ENCODE data around the gene KCNQ5.
A peak's percentile ranks its signal among the peaks of the same experiment; 100 is the strongest.

The KCNQ5 gene

GRCh38 chr6:73079611-73079955 is 457.7 kb downstream of the KCNQ5 start:
- no peak for DNase-seq

- DNase-seq, result no peak
Measured at GRCh38 chr6:73079978-73080377, 458.1 kb downstream of the KCNQ5 start.

DNA sequence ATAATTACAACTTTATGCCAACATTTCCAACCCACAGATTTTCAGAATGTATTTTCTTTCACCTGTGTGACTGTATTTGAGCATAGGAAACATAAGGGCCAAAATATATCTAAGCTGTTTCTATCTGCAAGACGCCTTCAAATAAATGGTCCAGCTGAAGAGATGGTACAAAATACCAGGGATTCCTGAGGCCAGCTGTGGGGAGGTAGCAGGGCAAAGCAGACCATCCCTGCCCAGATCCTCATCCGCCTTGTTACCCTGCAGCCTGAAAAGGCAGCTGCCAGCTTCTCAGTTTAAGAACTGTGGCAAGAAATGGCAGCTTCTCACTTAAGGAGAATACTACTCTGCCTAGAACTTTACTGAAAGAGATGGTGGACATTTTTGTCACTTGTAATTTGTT is 460.1 kb downstream of the KCNQ5 start:
- no peak for DNase-seq

DNA sequence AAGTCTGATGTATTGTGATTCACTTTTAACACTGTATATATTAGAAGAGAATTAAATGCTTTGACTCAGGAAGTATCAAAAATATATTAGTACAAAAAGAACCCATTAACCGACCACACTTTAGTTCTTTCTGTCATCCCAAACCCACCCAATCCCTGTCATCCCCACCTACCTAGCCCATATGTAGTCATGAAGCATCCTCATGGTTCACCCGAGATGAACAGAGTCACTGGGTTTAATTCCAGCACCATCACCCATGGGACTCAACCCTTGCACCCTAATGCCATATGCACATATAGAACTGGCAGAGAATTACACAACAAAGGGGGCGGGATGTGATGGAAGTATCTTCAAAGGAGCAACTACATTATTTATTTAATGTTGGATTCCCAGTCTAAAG is 462.0 kb downstream of the KCNQ5 start:
- DNase-seq, result no peak

- DNase-seq, result no peak
Measured at GRCh38 chr6:73085443-73085871, 463.6 kb downstream of the KCNQ5 start.

DNA sequence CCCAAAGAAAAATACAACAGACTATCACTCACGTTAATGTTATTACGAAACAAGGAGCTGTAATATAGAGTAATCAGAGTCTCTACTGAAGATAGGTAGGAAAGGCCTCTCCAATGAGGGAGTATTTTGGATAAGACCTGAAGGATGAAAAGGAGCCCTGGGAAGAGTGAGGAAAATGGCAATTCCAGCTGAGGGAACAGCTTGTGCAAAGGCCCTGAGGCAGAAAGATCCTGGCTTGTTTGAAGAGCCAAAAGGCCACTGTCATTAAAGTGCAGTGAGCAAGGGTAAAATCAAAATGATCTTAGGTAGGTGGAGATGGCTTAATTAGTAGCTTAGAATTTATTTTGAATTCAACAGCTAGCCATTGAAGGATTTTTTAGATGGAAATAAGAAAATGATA is 464.9 kb downstream of the KCNQ5 start:
- DNase-seq, result no peak

DNA sequence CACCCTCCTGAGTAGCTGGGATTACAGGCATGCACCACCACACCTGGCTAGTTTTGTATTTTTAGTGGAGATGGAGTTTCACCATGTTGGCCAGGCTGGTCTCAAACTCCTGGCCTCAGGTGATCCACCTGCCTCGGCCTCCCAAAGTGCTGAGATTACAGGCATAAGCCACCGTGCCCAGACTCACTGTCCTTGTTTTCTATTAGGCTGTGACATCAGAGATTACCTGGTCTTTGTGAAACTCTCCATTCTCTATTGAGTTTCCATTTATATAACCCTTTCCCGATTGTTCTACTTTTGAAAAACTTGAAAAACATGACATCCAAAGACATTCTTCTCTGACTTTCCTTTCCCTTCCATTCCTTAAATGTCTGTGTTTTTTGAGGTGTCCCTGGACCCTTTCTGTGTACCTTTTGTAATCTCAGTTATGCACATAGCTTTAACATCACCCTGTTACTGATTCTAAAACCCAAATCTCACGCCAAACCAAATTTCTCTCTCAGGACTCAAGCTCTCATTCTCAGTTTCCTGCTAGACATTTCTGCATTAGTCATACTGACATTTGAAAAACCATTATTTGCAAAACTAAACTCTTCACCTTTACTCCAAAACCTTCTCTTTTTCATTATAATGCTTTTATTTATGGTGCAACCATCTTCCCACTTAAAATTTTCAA is 466.4 kb downstream of the KCNQ5 start:
- no peak for DNase-seq

GRCh38 chr6:73104921-73105320 is 483.1 kb downstream of the KCNQ5 start:
- DNase-seq, result no peak

GRCh38 chr6:73107016-73107415 is 485.2 kb downstream of the KCNQ5 start:
- DNase-seq, result no peak

DNA sequence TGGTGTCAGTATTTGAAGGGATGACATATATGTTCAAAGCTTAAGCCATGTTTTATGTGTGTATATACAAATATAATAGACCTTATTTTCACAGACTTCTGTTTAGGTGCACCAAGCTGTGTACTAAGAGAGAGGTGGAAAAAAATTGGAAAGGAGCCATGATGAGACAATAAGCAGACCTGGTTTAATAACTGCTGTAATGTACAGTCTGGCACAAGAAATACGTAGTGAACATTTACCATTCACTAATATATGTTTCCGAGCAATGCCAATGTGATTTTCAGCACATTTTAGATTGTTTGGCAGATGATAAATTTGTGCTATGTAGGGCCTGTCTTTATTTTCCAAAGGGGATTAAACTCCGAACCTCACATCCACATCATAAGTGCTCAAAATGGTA is 487.1 kb downstream of the KCNQ5 start:
- no peak for DNase-seq

DNA sequence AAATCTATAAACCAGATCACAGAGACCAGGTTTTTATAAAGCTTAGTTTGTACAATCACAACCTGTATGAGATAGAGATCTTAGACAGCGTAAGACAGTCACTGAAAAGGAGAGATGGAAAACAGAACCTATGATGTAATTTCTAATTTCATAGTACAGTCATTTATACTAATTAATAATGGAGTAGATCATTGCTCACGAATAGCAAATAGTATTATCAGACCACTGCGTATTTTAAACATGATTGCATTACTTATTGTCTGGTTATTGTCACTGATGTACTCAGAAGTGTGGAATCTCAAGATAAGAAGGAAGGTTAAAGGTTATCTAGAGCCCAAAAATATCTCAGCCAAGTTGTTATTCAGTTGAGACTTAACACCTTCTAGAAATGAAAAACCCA is 487.8 kb downstream of the KCNQ5 start:
- no peak for DNase-seq

GRCh38 chr6:73116330-73116729 is 494.5 kb downstream of the KCNQ5 start:
- no peak for DNase-seq

DNA sequence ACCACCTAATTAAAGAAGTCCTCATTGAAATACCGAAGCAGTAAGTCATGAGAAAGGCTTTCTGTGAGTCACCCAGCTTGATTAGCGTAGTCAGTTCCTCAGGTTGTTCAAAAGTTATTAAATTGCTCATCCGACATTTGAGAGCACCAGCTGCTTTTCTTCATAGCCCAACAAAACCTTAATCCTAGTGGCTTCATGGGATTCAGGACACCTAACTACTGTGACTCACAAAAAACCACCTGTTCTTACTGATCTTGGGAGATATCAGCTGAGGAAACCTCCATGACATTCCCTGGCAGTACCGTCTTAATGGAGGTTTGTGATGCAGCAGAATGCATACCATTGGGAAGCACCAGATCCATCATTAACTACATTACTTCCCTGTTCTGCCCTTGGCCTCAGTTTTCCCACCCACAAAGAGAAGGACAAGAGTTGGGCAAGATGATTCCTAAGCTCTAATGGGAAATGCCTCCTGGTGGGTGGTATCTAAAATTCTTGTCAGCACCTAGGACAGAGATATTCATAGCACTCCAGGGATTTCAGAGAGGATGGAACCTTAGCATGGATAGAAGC is 499.6 kb downstream of the KCNQ5 start:
- no peak for DNase-seq

- no peak for DNase-seq
Measured at GRCh38 chr6:73123632-73124329, 501.9 kb downstream of the KCNQ5 start.

DNA sequence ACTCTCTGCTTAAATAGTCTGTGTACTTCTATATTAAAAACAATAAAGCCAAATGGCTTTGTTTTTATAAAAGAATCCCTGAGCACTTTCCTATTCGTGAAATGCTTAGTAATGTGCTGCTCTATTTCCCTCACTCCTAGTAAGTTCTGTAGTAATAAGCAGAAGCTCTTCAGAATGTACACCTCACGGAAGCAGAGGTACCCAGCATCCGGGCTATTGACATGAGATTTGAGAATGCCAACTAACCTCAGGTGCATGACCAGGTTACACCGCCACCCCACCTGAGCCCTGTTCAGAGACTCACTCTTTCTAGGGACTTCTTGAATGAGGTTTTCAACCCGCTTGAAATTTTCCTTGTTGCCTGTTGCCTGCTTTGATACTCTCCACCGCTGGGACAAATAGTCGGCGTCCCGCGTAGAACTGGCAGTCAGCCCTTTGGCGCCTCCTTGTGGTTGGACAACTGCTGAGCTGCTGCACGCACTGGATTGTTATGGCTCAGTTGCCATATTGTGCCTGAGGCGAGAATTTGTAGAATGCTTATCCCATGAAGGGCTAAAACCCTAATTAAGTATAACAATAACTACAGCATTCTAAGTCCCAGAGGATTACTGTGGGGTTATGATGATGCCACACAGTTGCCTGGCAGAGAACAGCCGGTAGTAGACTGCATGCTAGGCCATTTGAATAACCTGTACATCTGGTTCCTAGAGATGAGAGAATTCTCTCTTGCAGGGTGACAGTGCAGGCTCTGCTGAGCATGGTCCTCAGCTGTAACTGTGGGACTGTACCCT is 508.0 kb downstream of the KCNQ5 start:
- DNase-seq, result peak; percentile 82

GRCh38 chr6:73131706-73132105 is 509.8 kb downstream of the KCNQ5 start:
- DNase-seq, result no peak

DNA sequence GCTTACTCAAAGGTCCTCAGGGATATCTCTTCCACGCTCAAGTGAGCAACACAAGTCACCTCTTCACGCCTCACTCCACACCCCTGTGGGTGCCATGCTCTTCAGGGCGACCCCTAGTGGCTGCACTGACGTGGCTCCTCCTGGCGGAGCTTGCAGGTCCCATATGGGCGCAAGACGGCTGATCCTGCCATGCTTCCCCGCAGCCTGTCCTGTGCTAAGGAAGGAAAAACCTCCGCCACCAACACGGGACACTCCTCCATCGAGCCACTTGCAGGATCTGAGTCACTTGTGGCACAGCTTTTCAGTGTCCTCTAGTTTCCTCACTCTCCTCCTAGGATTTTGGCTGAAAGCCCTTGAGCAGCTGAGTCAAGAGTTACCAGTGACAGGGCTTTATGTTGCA is 512.7 kb downstream of the KCNQ5 start:
- peak; percentile 16 for DNase-seq

DNA sequence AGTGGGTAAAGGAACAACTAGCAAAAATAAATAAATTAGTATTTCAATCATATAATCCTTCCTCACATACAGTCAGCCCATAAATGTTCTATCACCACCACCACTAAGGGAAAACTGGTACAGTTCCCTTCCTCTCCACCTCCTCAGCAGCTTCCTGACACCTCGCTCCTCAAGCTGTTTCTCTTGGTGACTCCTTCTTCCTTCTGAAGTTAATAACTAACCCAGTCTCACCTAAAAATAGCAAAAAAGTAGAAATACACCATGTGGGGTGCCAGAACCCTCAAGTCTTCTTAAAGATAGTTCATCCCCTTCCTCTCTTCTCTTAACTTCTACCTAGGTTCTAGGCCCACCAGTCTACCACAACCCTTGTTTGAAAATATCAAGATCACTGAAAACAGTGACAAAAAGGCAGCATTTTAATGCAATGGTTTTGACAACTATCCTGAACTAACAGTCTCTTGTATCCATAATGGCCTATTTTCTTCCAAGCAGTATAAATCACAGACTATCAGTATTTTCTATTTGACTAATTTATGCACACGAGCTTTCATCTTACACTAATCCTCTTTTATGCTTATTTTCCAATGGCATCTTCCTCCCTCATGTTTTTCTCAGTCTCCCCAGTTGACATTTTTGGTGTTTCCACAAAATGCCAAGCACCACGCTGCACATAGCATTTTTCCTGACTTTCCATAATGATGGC is 518.0 kb downstream of the KCNQ5 start:
- no peak for DNase-seq

DNA sequence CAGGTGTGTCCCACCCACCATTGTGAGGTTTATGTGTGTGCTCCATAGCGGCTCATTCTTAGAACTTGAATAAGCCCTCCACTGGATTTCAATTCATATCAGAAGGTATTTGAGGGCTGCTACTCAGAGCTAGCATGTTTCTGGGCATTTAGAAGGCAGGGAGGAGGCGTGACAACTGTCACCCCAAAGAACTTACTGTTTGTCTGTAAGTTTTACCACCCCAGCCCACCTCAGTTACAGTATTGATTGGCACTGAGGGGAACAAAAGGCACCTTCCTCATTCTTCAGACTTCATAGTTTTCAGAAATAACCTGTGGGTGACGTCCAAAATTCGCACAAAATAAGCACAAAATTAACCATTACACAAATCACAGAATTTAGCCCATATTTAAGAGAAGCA is 521.7 kb downstream of the KCNQ5 start:
- DNase-seq, result no peak

DNA sequence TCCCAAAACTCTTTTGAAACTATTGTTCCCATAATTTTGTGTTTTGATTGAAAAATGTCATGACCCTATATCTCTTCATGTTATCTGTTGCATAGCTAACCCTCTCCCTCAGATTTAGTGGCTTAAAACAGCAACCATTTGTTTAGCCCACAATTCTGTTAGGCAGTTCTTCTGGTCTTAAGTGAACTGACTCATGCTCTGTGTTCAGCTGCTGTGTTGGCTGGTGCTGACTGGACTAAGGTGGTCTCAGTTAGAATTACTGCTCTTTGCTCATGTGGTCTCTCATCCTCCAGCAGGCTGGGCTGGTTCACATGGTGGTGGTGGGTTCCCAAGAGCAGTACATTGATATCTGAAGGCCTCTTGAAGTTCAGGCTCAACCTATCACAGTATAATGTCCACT is 522.7 kb downstream of the KCNQ5 start:
- no peak for DNase-seq

DNA sequence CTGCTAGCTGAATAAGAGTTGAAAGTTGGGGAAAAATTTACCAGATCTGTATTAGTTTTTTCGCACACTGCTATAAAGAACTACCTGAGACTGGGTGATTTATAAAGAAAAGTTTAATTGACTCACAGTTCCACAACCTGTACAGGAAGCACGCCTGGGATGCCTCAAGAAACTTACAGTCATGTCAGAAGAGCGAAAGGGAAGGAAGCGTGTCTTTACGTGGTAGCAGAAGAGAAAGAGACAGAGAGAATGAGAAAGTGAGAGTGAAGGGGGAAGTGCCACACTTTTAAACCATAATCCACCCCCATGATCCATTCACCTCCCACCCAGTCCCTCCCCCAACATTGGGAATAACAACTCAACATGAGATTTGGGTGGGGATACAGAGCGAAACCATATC is 523.8 kb downstream of the KCNQ5 start:
- no peak for DNase-seq

DNA sequence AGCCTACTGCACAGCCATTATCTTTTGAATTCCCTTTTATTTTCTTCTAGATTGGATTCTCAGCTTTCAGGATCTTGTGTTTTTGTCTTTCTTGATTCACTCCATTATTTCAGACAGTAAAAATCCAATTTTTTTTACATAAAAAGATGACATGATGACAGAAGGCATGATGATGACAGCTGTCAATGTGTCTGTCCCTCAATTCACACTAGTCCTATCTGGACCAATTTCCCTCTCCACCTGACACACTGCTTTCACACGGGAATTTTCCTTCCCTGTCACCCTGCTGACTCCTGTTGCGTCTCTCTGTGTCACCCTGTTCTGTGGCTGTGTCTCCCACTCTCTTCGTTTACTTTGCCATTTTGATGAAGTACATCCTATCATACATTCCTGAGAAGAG is 529.9 kb downstream of the KCNQ5 start:
- no peak for DNase-seq

DNA sequence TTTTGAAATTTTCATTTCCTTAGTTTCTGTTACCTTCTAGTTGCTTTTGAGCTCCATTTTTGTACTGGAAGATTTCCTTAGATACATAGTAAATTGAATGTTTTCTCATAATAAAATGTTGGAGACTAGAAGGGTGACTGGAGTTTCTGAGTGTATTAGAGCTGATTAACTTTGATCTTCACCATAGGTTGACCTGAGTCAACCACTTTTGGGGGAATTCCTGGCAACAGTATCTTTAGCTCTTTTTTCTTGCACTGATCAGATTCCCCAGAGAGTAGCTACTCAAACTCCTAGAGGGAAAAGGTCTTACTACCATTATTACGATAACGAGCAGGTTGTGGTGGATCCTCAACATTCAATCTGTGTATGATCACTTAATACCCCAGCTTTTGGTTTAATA is 530.7 kb downstream of the KCNQ5 start:
- DNase-seq, result no peak
